Effector CD8-positive, alpha-beta T cell (primary cell): Measurements from ENCODE around the gene NRP2.

Experiments
- DNase-seq: peaks from one replicate; lab custom pipeline; 2025; lab: John Stamatoyannopoulos, UW

NRP2 gene

DNA sequence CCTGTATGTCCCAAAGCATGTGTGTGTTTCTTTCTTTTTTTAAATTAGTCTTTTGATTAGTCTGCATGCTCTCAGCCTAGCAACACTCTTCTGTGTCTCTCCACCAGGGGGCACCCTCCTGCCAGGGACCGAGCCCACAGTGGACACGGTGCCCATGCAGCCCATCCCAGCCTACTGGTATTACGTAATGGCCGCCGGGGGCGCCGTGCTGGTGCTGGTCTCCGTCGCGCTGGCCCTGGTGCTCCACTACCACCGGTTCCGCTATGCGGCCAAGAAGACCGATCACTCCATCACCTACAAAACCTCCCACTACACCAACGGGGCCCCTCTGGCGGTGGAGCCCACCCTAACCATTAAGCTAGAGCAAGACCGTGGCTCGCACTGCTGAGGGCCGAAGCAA, 93.8 kb downstream of the NRP2 start:
- DNase-seq, result no peak

DNA sequence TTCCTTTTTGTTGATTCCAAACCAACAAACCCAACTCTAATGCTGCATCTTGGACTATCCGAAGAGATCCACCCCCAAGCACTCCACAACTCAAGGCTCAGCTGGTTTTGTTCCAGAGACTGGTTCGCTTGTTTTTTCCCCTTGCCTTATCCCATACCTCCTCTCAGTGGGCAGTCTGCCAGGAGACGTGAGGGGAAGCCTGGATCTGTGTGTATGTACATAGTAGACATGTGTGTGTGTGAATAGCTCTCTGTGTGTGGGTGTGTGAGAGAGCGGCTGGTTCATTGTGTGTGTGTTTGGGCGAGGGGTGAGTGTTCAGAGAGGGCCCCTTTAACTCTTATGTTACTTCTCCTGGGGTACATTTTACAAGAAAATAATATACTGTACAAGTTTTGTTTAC, 94.4 kb downstream of the NRP2 start:
- DNase-seq, result no peak

DNA sequence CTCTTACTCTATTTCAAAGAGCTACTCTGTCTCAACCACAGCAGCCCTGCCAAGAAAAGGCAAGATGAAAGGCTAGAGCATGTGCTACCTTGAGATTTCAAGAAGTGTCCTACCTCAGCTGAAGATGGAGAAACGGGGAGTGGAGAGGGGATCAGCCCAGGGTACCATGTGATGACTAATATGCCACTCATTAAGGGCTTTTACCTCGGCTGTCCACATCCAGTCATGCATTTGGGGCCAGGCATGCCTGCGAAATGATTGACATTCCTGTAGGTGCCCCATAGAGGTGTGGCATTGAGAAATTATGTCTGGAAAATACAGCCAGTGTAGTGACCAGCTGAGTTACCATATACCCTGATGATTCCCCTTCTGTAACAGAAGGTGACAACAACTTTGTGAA, 96.1 kb downstream of the NRP2 start:
- DNase-seq, result no peak

DNA sequence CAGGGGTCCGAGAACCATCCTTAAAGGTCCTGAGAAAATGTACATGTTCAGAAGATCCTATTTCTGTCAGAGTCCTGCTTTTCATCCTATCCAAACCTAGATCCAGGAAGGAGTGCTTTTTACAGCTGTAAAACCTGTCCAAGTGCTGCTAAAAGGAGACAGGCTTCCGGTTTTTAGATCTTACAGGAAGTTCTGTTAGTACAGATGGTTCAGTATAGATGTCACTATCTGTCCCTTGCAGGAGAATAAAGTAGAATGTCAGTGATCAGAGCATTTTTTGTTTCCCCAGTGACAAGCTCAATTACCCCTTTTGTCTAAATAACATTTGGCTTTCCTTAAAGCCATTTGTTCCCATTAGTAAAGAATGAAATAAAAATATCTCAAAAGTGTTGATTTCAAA, 98.3 kb downstream of the NRP2 start:
- DNase-seq, result no peak

DNA sequence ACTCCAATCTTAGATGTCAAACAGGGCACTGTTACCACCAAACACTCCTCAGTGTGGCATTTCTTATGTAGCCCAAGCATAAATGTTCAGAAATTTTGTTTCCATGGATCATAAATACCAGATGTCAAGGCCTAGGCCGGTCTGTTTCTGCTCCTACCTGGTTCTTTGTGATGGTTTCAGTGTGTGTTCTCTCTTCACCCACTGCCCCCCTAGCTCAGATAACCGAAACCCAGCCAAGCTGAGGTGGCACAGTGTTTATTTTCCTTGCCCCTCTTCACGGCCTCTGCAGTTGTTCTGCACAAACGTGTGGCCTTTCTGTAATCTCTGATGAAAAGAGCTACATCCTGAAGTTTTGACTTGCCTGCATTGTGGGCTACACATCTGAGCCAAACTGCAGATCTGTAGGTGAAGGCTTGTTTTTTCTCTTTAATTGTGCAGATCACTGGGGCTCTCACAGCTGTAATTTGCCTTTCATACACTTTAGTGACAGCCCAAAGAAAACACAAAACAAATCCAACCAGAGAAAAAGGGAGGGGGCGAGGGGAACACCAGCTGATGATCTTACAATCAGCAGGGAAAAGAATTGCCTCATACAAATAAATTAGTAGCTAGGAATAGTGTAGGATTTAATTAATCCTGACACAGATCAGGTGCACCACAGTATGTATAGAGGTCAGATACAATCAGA, 99.1 kb downstream of the NRP2 start:
- no peak for DNase-seq

DNA sequence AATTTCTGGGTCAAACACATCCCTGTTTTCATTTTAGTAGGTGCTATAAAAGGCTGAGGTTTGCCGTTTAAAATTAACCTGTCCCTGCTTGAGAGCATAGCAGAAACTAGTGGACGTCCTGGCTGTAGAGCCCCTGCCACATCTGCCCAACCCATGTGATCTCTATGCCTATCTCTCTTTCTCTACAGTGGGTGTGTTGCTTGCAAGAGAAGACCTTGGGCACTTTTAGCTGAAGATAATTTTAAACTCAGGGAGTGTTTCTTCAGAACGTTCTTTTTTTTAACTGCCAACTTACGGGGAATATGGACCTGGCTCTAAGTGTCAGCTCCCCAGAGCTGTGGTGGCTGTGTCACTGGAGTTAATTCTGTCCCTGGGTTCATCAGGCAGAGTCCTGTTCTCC, 100.6 kb downstream of the NRP2 start:
- DNase-seq, result no peak

DNA sequence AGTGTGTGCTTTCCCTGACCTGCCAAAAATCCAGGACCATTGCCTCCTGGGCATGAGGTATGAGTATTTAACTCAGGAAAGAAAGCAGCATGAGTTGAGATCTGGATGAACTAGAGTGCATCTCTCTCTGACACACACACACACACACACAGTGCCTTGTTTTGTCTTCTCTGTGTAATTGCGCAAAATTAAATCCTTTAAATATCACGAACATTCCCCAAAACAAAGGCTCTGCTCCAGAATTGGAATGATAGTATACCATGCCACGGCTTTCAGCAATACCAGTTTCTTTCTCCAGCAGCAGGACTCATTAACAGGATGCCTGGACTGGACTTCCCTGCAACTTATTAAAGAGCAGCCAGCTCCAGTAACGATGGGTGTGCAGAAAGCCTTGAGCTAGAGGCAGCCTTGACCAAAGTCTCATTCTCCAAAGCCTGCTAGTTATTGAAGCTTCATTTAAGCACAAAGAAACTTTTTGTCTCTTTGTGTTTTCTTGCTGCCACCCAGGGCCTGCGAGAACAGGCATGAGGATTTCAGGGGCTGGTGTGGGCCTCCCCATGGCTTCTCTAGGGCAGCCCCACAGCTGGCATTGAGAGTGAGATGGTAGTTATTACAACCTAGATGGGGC, 101.7 kb downstream of the NRP2 start:
- DNase-seq, result no peak

DNA sequence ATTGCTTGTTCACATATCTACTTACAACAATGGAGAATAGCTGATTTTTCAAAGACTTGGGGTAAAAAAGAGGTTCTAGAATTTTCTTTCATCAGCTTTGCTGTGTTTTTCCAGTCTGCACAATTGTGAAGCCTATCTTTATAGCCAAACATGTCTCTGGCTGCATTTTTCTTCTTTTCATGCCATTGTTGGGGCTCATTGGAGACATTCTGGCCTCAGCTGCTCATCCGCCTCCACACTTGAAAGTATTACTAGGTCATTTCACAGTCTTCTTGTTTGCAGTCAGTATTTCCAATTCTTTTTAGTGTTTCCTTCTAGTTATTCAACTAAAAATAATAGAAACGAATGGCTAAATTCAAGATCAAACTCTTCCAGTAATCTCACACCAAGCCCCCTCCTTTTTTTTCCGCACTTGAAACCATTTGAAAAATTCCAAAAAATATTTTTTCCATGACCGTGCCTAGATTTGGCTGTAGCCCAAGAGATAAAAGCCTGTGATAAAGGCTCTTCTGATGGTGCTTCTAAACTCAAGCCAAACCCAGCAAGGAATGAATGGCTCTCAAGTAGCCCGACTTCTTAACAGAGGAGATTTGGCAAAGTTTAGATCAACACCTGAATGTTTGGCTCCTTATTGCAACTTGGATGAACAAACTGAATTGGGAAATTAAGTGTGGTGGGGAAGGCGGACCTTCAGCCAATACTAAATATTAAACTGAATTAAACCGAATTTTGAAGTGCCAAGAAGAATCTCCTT, 103.4 kb downstream of the NRP2 start:
- DNase-seq, result no peak

DNA sequence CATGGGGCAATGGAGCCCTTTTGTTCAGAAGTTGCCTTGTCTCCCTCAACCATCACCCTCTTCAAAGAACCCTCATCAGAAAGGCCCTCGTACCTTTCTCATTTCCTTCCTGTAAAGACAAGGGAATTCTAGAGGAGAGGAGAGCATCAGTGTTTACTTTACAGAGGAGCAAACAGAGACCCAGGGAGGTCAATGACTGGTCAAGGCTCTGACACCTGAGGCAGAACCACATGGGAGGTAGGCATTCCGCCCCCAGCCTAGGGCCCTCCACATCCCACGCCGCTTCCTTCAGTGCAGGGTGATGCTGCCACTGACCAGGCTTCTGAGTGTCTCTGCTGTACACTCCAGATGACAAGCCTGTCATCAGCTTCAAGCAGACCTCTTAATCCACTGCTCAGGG, 104.7 kb downstream of the NRP2 start:
- DNase-seq, result no peak

DNA sequence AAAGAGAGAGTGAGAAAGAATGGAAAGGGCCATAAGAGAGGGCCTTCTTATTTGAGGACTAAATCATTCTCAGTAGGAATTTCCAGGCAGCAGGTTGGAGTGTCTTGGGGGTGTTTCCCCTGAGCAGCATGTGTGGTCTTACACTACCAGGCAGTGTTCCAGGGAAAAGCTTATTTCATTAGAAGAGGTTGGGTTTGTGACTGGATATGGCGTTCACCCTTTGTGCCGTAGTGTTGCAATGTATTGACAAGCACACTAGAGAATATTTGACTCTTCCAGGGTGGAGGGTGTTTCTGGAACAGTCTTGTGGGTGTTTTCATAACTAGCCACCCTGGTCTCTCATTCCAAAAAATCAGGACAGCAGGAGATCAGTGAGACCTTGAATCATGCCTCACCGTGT, 105.5 kb downstream of the NRP2 start:
- DNase-seq, result no peak

DNA sequence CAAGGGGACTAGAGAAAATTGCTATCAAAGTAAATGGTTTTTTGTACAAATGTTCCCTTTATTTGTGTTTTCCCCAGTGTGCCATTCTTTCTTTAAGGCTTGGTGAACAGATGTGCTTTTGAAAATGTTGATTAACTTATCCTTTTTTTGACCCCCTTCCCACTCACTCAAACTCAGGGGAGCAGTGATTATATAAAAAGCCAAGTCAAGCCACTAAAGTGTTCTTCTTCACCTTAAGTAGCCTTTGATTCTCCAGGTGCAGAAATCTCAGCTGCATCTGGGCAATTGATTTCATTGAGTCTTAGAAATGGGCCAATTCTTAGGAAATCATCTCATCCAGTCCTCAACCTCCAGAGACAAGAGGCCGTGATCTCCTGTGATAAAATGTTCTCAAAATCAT, 107.6 kb downstream of the NRP2 start:
- DNase-seq, result no peak

DNA sequence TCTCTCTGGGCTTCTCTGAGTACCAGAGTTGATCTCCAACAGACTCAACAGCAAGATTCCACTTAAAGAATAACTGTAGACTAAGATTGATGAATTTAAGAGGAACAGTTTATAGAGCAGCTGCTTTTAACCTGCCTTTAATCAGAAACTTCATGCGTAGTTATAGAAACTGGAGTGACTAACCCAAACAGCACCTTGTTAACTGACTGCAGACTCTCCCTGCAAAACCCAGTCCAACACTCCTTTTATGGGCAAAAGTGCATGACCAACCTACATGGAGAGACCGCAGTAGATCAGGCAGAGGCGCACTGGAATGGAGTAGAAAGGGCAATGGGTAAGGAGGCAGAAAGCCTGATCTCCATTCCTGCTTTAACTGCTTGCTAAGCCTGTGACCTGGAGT, 110.6 kb downstream of the NRP2 start:
- DNase-seq, result no peak

DNA sequence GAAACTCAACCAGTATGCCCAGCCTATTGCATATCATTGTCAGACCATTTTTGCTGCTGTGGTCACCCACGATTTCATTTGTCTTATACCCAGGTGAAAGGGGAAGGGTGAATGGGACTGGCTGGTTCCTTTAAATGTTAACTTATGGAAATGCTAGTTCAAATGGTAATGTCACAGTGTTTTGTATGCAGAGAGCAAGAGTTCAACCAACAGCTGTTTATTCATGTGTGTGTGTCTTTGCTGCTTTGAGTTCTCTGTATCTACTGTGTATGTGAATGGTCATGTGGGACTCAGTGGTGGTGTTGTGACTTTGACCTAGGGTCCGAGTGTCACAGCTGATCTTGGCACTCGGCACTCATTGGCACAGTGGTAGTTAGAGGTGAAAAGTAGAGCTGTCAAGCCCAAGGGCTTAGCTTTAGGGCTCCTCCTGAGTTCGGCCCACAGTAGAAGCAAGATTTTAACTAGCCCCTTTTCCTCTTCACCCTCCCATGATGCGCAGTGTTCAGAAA, 114.6 kb downstream of the NRP2 start:
- no peak for DNase-seq

DNA sequence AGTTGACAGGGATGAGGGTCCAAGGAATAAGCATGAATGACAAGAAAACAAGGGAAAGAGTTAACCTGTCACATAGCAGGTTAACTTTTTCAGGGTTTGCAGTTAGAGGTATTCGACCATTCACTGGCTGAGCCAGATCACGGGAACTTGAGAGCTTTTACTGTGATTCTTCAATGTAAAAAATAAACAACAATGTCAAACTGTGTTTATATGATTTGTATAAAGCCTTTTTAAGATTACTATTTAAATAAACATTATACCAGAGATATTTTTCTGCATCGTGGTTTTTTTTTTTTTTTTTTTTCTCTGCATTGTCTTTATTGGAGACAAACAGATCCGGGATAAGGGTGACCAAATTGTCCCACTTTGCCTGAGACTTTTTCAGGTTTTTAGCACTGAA, 115.6 kb downstream of the NRP2 start:
- DNase-seq, result no peak

DNA sequence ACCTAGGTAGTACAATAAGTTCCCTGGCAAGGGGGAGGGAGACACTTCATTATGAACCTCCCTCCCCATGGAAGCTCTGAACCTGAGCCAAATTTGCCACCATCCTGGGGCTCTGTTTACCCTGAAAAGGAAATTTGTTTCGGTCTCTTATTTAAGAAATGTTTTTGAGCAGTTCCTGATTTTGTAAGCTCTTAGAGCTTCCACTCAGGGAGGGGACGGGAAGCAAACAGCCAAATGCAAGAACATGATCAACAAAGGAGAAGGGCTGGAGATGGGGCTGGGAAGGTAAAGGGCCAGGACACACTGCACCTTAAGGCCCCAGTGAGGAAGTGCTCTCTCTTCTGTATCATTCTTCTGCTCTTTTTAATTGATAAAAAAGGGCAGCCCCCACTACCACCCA, 117.9 kb downstream of the NRP2 start:
- DNase-seq, result no peak

DNA sequence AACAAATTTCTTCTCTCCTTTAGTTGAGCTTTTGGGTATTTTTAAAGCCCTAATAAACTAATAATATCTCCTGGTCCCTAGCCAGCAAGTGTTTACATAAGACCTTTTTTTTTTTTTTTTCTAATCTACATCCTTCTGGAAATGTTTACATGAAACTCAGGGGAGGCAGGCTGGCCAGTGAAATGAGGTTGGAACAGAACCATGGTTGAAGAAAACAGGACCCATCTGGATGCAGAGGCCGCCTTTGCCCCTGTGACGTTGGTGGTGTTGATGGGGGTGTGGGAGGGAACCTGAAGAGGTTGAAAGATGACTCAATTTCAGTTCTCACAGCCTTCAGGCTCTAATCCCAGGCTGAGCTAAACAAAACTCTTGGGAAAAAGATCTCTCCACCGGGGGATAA, 118.5 kb downstream of the NRP2 start:
- no peak for DNase-seq

DNA sequence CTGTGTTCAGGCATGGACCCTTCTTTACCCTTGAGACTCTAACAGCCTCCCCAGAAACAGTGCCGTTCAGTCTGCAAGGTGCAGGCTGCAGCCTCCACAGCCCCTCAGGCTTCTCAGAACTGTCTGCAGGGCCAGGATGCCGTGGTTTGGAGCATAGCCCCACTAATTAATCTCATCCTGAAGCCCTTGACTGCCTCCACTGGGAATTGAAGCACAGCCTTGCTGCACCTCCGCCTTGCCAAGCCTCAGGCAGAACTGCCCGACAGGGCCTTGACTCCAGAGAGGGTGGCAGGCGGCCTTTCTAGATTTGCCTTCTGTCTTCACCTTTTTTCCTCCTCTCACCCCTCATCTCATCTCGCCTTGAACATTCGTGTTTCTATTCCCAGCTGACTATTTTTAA, 119.8 kb downstream of the NRP2 start:
- no peak for DNase-seq

DNA sequence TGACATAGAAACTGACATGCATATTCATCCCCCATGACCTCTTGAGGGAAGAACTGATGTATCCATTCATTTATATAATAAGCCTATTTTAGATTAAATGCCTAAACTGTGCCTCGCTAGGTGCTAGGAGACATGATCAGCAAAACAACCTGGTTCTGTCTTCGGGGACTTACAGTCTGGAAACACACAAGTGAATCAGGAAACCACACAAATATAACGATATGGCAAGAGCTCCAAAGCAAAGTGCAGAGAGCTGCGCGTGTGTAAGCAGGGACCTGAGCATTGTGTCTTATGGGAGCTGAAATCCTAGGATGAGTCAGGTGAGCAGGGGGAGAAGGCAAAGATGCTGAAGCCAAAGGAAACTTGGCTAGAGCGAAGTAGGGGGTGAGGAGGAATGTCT, 120.6 kb downstream of the NRP2 start:
- no peak for DNase-seq

DNA sequence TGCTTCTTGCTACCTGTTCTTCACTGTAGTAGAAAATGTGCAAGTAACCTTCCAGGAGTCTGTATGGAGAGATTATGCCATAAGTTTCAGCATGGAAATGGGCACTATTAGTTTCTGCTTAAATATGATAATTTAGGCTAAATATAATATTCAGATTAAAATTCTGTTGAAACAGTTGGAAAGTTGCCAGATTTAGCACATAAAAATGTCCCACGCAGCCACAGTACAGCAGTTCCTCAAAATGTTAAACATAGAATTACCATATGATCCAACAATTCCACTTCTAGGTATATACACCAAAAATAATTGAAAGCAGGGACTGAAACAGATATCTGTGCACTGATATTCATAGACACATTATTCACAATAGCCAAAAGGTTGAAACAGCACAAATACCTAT, 121.2 kb downstream of the NRP2 start:
- no peak for DNase-seq

DNA sequence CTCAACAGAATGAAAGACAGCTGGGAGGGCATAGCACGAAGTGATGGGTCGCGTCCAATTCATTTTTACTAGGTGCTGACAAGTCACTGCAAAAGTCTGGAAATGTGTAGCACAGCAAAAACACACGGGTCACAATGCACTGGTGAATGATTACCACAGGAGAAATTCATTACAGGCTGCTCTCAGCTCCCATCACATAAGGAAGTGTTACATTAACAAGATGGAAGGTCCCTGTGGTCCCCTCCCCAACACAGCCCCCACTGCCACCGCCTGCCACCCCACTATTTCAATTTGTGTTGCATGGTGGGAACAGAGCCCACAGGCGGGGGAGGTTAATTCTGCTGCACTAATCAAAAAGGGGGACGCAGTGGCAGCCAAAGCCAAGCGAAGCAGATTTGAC, 122.8 kb downstream of the NRP2 start:
- DNase-seq, result no peak

DNA sequence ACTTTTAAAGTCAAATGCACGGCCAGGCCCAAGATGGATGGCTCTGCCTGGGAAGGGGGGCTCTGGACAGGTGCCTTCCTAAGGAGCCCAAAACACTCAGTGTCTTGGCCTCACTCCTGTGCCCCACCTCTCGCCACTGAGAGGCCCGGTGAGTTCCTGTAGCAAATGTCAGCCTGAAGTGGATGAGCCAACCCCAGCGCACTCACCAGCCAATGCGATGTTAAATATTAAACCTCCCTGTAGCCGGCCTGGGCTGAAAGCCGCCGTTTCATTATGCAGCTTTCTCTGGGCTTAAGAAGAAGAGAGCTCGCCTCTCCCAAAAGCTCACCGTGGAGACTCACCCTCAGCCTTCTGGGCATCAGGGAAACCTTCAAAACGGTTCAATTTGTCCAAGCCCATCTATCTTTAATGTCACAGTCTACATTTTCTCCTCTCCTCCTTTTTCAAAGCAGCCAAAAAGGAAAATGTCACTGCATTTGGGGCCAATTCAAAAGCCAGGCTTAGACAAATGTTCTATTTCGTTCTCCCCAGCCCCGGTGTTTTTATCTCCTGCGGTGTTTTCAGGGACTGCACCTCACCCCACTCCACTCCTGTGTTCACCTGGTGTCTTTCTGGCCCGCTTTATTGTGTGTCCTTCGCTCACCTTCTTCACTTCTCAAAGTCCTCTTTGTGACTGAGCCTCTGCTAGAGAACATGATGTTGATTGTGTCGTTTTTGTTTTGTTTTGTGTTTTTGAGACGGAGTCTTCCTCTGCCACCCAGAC, 124.0 kb downstream of the NRP2 start:
- DNase-seq, result no peak

DNA sequence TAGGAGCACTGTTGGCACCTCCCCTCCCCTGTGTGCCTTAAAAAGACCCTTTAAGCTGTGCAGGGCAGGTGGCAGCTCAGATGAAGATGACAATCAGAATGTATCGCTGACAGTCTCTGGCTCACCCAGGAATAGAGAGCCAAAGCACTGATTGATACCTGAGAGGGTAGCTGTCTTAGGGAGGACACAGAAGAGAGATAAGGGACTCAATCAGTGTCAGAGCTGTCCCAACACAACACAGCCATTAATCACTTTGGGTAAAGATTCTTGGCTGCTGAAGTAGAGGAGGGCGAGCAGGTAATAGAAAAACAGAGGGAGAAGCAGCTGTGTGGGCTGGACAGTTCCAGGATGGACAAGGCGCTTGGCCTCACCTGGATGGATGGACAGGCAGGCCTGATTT, 124.9 kb downstream of the NRP2 start:
- no peak for DNase-seq

DNA sequence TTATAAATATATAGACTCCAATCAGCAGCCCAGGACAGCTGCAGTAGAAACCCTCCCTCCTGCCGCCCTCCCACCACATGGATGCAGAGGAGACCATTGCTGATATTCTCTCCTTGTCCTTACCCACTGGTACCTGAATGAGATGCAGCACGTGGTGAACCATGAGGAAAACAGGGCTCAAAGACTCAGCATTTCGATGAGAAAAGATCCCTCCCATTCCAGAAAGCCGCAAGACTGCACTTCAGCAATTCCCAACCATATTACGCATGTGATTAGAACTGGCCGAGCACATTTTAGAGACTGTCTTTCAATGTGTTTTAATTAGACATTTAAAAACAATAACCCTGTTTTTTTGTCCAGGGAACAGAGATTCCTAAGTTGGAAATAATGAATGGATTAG, 125.5 kb downstream of the NRP2 start:
- no peak for DNase-seq
